CD4-positive, alpha-beta T cell (primary cell): Measurements from ENCODE around the gene GFPT1. TPM values are rescaled to one million over a fixed set of nuclear protein-coding genes. Genes with fewer than 3 reads are reported as not detected.

ENCODE experiments used
- ATAC-seq: fragments of 200-7000 bp; cut with Tn5 transposase; one replicate; pipeline ENCODE4 v1.10.0; 2022; ENCODE audit warnings: mild to moderate bottlenecking; ENCODE audit not compliant: poor library complexity
- CTCF ChIA-PET: fragments of 350-600 bp; sonication (Branson Sonifier 250); formaldehyde crosslinking; loops from one replicate; lab custom pipeline; 2021; ENCODE audit warnings: antibody characterized with exemption, inconsistent platforms; lab: Charles Lee
- POLR2A ChIA-PET: fragments of 350-600 bp; sonication (Branson Sonifier 250); formaldehyde crosslinking; loops from one replicate; lab custom pipeline; 2021; ENCODE audit warnings: antibody characterized with exemption, inconsistent platforms; lab: Charles Lee
- DNase-seq, 14 experiments: peaks; one replicate each; pipeline ENCODE4 v3.0.0-alpha.2; 2013 to 2020; ENCODE audit warnings: mixed read lengths in 2 of 14
- H3K27ac ChIP-seq, 2 donors: one replicate each; pipeline versions ENCODE4 v1.5.1 to v1.7.0; 2013; ENCODE audit warnings: low read length in 2 of 2, low read depth in 1 of 2, mild to moderate bottlenecking in 1 of 2
- H3K27me3 ChIP-seq, 2 experiments: 1 replicate in 1 of 2; 2 replicates in 1 of 2; pipeline versions ENCODE4 v1.6.1 to v1.7.0; 2013; ENCODE audit warnings: low read length in 2 of 2, control low read depth in 1 of 2, mild to moderate bottlenecking in 1 of 2, moderate library complexity in 1 of 2; ENCODE audit not compliant: insufficient read depth in 2 of 2, control insufficient read depth in 1 of 2
- H3K36me3 ChIP-seq: one replicate; pipeline ENCODE4 v1.6.1; 2013; ENCODE audit warnings: low read length, control low read depth; ENCODE audit not compliant: insufficient read depth
- H3K4me1 ChIP-seq: one replicate; pipeline ENCODE4 v1.6.1; 2013; ENCODE audit warnings: low read length, control low read depth; ENCODE audit not compliant: insufficient read depth
- H3K4me3 ChIP-seq: one replicate; pipeline ENCODE4 v1.5.1; 2013; ENCODE audit warnings: mild to moderate bottlenecking, low read length, moderate library complexity
- H3K9me3 ChIP-seq, 2 experiments: 1 replicate in 1 of 2; 2 replicates in 1 of 2; pipeline versions ENCODE4 v1.6.1 to v1.7.0; 2013; ENCODE audit warnings: low read length in 2 of 2, mild to moderate bottlenecking in 2 of 2, control low read depth in 1 of 2, moderate library complexity in 1 of 2; ENCODE audit not compliant: control insufficient read depth in 1 of 2, insufficient read depth in 1 of 2
- H3K27ac Mint-ChIP-seq: one replicate; pipeline ENCODE4 v1.8.0; 2020; ENCODE audit warnings: mixed read lengths
- H3K27me3 Mint-ChIP-seq: one replicate; pipeline ENCODE4 v1.8.0; 2021; ENCODE audit warnings: mixed read lengths
- H3K36me3 Mint-ChIP-seq: one replicate; pipeline ENCODE4 v1.8.0; 2021; ENCODE audit warnings: low read depth, mixed read lengths
- H3K4me1 Mint-ChIP-seq: one replicate; pipeline ENCODE4 v1.8.0; 2021; ENCODE audit warnings: low read depth, mixed read lengths
- H3K4me3 Mint-ChIP-seq: one replicate; pipeline ENCODE4 v1.8.0; 2020; ENCODE audit warnings: mild to moderate bottlenecking, mixed read lengths
- H3K9me3 Mint-ChIP-seq: one replicate; pipeline ENCODE4 v1.8.0; 2020; ENCODE audit warnings: mixed read lengths
- CTCF ChIP-seq: fragments of 200-600 bp; IDR thresholded peaks from one replicate; pipeline ENCODE4 v1.8.0; 2022; ENCODE audit warnings: antibody characterized with exemption, mild to moderate bottlenecking
- intact Hi-C, 2 experiments: fragments of 100-400 bp; cut with DNase I in 1 of 2; cut with micrococcal nuclease in 1 of 2; formaldehyde crosslinking; loops; one replicate each; pipeline versions ENCODE4 v1.15.1 to v1.9.0; 2023 to 2025; cut with DNase I, micrococcal nuclease
- total RNA-seq, 174 experiments: library from RNA in 2 of 174; stranded (reverse) in 2 of 174; gene quantifications; one replicate each; pipeline ENCODE4 v1.2.3 and lab custom pipeline; 2021 to 2026

GFPT1 gene
- total RNA-seq, 2 experiments from 2014 or later, result 17.6 to 18.3 TPM

GRCh38 chr2:69333352-69333751 is 53.7 kb downstream of the GFPT1 start:
- intact Hi-C loops, result no loop called here
- CTCF ChIA-PET, result no interaction called here

GRCh38 chr2:69330781-69331180 is 56.2 kb downstream of the GFPT1 start:
- Histone ChIP-seq H3K36me3 (peaks cover 40% of the 10 kb centered on the region), H3K9me3 (no peaks in the 10 kb centered on the region), H3K4me3 (no peak overlapping the region), H3K27me3 (no peaks in the 10 kb centered on the region), H3K27ac (no peak overlapping the region), H3K4me1 (no peaks in the 10 kb centered on the region)
- Mint-ChIP-seq H3K27ac (no peak overlapping the region), H3K4me1 (no peaks in the 10 kb centered on the region), H3K27me3 (no peaks in the 10 kb centered on the region), H3K4me3 (no peak overlapping the region), H3K36me3 (peaks cover 81% of the 10 kb centered on the region), H3K9me3 (no peaks in the 10 kb centered on the region)
- POLR2A ChIA-PET, result no interaction called here
- no peak for DNase-seq
- CTCF ChIA-PET, result no interaction called here
- ATAC-seq, result no peak
- TF ChIP-seq CTCF, result no peak
- intact Hi-C loops, result no loop called here

More at GRCh38 chr2:69333352-69333751, 53.7 kb downstream of the GFPT1 start:
- no peak overlapping the region for H3K27ac ChIP-seq
- H3K27me3 ChIP-seq, result no peaks in the 10 kb centered on the region
- H3K27ac Mint-ChIP-seq, result no peak overlapping the region
- POLR2A ChIA-PET, result no interaction called here
- no peak overlapping the region for H3K4me3 ChIP-seq
- no peak for TF ChIP-seq CTCF
- H3K9me3 Mint-ChIP-seq, result no peaks in the 10 kb centered on the region
- no peaks in the 10 kb centered on the region for H3K9me3 ChIP-seq
- H3K36me3 ChIP-seq, result peaks cover 39% of the 10 kb centered on the region
- H3K36me3 Mint-ChIP-seq, result peaks cover 80% of the 10 kb centered on the region
- no peaks in the 10 kb centered on the region for H3K27me3 Mint-ChIP-seq
- H3K4me3 Mint-ChIP-seq, result no peak overlapping the region
- H3K4me1 ChIP-seq, result no peaks in the 10 kb centered on the region
- no peak for DNase-seq
- no peaks in the 10 kb centered on the region for H3K4me1 Mint-ChIP-seq
- ATAC-seq, result no peak

GRCh38 chr2:69322631-69323030 is 64.4 kb downstream of the GFPT1 start:
- POLR2A ChIA-PET, result no interaction called here
- Histone ChIP-seq H3K9me3 (no peaks in the 10 kb centered on the region), H3K36me3 (peaks cover 32% of the 10 kb centered on the region), H3K4me3 (no peak overlapping the region), H3K27me3 (no peaks in the 10 kb centered on the region), H3K4me1 (no peaks in the 10 kb centered on the region), H3K27ac (no peak overlapping the region)
- H3K27ac Mint-ChIP-seq, result no peak overlapping the region
- no peak for TF ChIP-seq CTCF
- ATAC-seq, result no peak
- H3K27me3 Mint-ChIP-seq, result no peaks in the 10 kb centered on the region
- intact Hi-C loops, result no loop called here
- H3K9me3 Mint-ChIP-seq, result peaks cover 3% of the 10 kb centered on the region
- DNase-seq, result no peak
- peaks cover 91% of the 10 kb centered on the region for H3K36me3 Mint-ChIP-seq
- CTCF ChIA-PET, result no interaction called here
- no peaks in the 10 kb centered on the region for H3K4me1 Mint-ChIP-seq
- no peak overlapping the region for H3K4me3 Mint-ChIP-seq
